Adipocyte (in vitro differentiated cells): ENCODE data around the gene TMIGD3.

Source experiments
- DNase-seq: peaks from one replicate; pipeline ENCODE4 v3.0.0-alpha.2; 2015; ENCODE audit warnings: low read depth
- H3K27me3 ChIP-seq: replicated peaks from 2 replicates; pipeline ENCODE4 v1.7.0; 2013; ENCODE audit warnings: mild to moderate bottlenecking, low read length, moderate library complexity; ENCODE audit not compliant: control insufficient read depth, insufficient read depth
- H3K36me3 ChIP-seq: 2 replicates; pipeline ENCODE4 v1.7.0; 2013; ENCODE audit warnings: low read length, mild to moderate bottlenecking, moderate library complexity; ENCODE audit not compliant: control insufficient read depth, insufficient read depth, severe bottlenecking
- H3K4me1 ChIP-seq: 2 replicates; pipeline ENCODE4 v1.7.0; 2013; ENCODE audit warnings: mild to moderate bottlenecking, low read length, moderate library complexity; ENCODE audit not compliant: control insufficient read depth, insufficient read depth
- H3K4me3 ChIP-seq: 2 replicates; pipeline ENCODE4 v1.7.0; 2013; ENCODE audit warnings: mild to moderate bottlenecking, low read length, moderate library complexity
- H3K9ac ChIP-seq: 2 replicates; pipeline ENCODE4 v1.7.0; 2013; ENCODE audit warnings: mild to moderate bottlenecking, low read length, moderate library complexity
- H3K9me3 ChIP-seq: 2 replicates; pipeline ENCODE4 v1.7.0; 2013; ENCODE audit warnings: mild to moderate bottlenecking, low read length, moderate library complexity; ENCODE audit not compliant: control insufficient read depth

The TMIGD3 gene

GRCh38 chr1:111484391-111485026, 18.9 kb downstream of the TMIGD3 start:
- H3K36me3 ChIP-seq = no peaks in the 10 kb centered on the region
- peak; percentile 29 for DNase-seq
- H3K9ac ChIP-seq = no peak overlapping the region
- H3K27me3 ChIP-seq = no peaks in the 10 kb centered on the region
- H3K4me3 ChIP-seq = no peak overlapping the region
- H3K4me1 ChIP-seq = peaks cover 5% of the 10 kb centered on the region
- no peaks in the 10 kb centered on the region for H3K9me3 ChIP-seq

- Histone ChIP-seq H3K4me1 (peaks cover 5% of the 10 kb centered on the region), H3K9me3 (no peaks in the 10 kb centered on the region), H3K4me3 (no peak overlapping the region), H3K27me3 (no peaks in the 10 kb centered on the region), H3K36me3 (no peaks in the 10 kb centered on the region), H3K9ac (no peak overlapping the region)
- DNase-seq = no peak
These were observed 19.6 kb downstream of the TMIGD3 start for GRCh38 chr1:111483876-111484275.

- Histone ChIP-seq H3K36me3 (no peaks in the 10 kb centered on the region), H3K4me1 (peaks cover 5% of the 10 kb centered on the region), H3K9ac (no peak overlapping the region), H3K9me3 (no peaks in the 10 kb centered on the region), H3K4me3 (no peak overlapping the region), H3K27me3 (no peaks in the 10 kb centered on the region)
- DNase-seq = peak; percentile 8
These were observed 20.3 kb downstream of the TMIGD3 start for GRCh38 chr1:111483166-111483565.

GRCh38 chr1:111481387-111482221, 21.8 kb downstream of the TMIGD3 start:
- Histone ChIP-seq H3K4me1 (peaks cover 5% of the 10 kb centered on the region), H3K4me3 (no peak overlapping the region), H3K36me3 (no peaks in the 10 kb centered on the region), H3K9me3 (no peaks in the 10 kb centered on the region), H3K27me3 (no peaks in the 10 kb centered on the region), H3K9ac (no peak overlapping the region)
- peak; percentile 73 for DNase-seq

- Histone ChIP-seq H3K9me3 (no peaks in the 10 kb centered on the region), H3K9ac (no peak overlapping the region), H3K36me3 (no peaks in the 10 kb centered on the region), H3K4me1 (peaks cover 5% of the 10 kb centered on the region), H3K4me3 (no peak overlapping the region), H3K27me3 (no peaks in the 10 kb centered on the region)
- DNase-seq = no peak
These were observed 22.8 kb downstream of the TMIGD3 start for GRCh38 chr1:111480674-111481073.

- Histone ChIP-seq H3K4me3 (no peak overlapping the region), H3K9ac (no peak overlapping the region), H3K36me3 (peaks cover under 1% of the 10 kb centered on the region)
These were observed 26.6 kb downstream of the TMIGD3 start for GRCh38 chr1:111476761-111477309.

GRCh38 chr1:111476214-111476613, 27.2 kb downstream of the TMIGD3 start:
- Histone ChIP-seq H3K36me3 (peaks cover 7% of the 10 kb centered on the region), H3K4me3 (no peak overlapping the region), H3K4me1 (no peaks in the 10 kb centered on the region), H3K9ac (no peak overlapping the region), H3K9me3 (no peaks in the 10 kb centered on the region), H3K27me3 (no peaks in the 10 kb centered on the region)
- DNase-seq = no peak

More at GRCh38 chr1:111476761-111477309, 26.6 kb downstream of the TMIGD3 start:
- Histone ChIP-seq H3K4me1 (no peaks in the 10 kb centered on the region), H3K9me3 (no peaks in the 10 kb centered on the region), H3K27me3 (no peaks in the 10 kb centered on the region)
- DNase-seq = no peak

- H3K9ac ChIP-seq = no peak overlapping the region
- H3K27me3 ChIP-seq = no peaks in the 10 kb centered on the region
- DNase-seq = no peak
- peaks cover 7% of the 10 kb centered on the region for H3K36me3 ChIP-seq
- H3K9me3 ChIP-seq = no peaks in the 10 kb centered on the region
- no peaks in the 10 kb centered on the region for H3K4me1 ChIP-seq
- no peak overlapping the region for H3K4me3 ChIP-seq
These were observed 27.7 kb downstream of the TMIGD3 start for GRCh38 chr1:111475701-111476100.

GRCh38 chr1:111474521-111474920, 28.9 kb downstream of the TMIGD3 start:
- Histone ChIP-seq H3K9me3 (no peaks in the 10 kb centered on the region), H3K36me3 (peaks cover 19% of the 10 kb centered on the region), H3K4me3 (no peak overlapping the region), H3K9ac (no peak overlapping the region), H3K4me1 (no peaks in the 10 kb centered on the region), H3K27me3 (no peaks in the 10 kb centered on the region)
- no peak for DNase-seq

GRCh38 chr1:111474106-111474505, 29.3 kb downstream of the TMIGD3 start:
- no peak overlapping the region for H3K4me3 ChIP-seq
- no peaks in the 10 kb centered on the region for H3K27me3 ChIP-seq
- H3K9ac ChIP-seq = no peak overlapping the region
- H3K4me1 ChIP-seq = no peaks in the 10 kb centered on the region
- DNase-seq = no peak
- H3K36me3 ChIP-seq = peaks cover 23% of the 10 kb centered on the region
- no peaks in the 10 kb centered on the region for H3K9me3 ChIP-seq

GRCh38 chr1:111471538-111471937, 31.9 kb downstream of the TMIGD3 start:
- no peak for DNase-seq
- Histone ChIP-seq H3K4me1 (no peaks in the 10 kb centered on the region), H3K4me3 (no peak overlapping the region)

More at GRCh38 chr1:111471538-111471937, 31.9 kb downstream of the TMIGD3 start:
- no peaks in the 10 kb centered on the region for H3K9me3 ChIP-seq
- H3K27me3 ChIP-seq = no peaks in the 10 kb centered on the region
- H3K9ac ChIP-seq = no peak overlapping the region
- peaks cover 45% of the 10 kb centered on the region for H3K36me3 ChIP-seq
